ENCODE results near the gene EFHD1. TPM values are rescaled to one million over a fixed set of nuclear protein-coding genes. Genes with fewer than 3 reads are reported as not detected.
"Not testable (repeated sequence)": the region's sequence is repeated elsewhere in the genome, so short reads cannot be mapped to it uniquely, and the experiment has no call there.

The EFHD1 gene
- polyA plus RNA-seq, 3 donors: not detected

- H3K4me1 ChIP-seq (ENCODE audit: control insufficient read depth in 1 of 2, insufficient read depth in 2 of 2, low read length in 2 of 2): no peaks in the 10 kb centered on the region
- WGBS (ENCODE audit: insufficient coverage): 100% methylated on average over 1 of the region's 3 CpGs
- H3K9me3 ChIP-seq (replicated peaks in 1 of 2; ENCODE audit: control insufficient read depth in 1 of 2, insufficient read depth in 1 of 2, low read length in 2 of 2): no peaks in the 10 kb centered on the region
- no peak overlapping the region for H3K4me3 ChIP-seq (replicated peaks in 1 of 3; ENCODE audit: low read depth in 2 of 3, low read length in 3 of 3)
- no peak overlapping the region for H3K4me2 ChIP-seq (replicated peaks; ENCODE audit: extremely low read depth, low read length, poor library complexity, severe bottlenecking)
- peak overlapping the region; percentile 36 for H2AFZ ChIP-seq (ENCODE audit: insufficient read depth, low read depth, low read length, poor library complexity, severe bottlenecking)
- H3K36me3 Mint-ChIP-seq: no peaks in the 10 kb centered on the region
- no peak overlapping the region for H3K27ac Mint-ChIP-seq
- H3K27me3 Mint-ChIP-seq (ENCODE audit: low read depth in 3 of 3): peaks cover 2 to 4% (median 3%) of the 10 kb centered on the region in 3 donors
- no peaks in the 10 kb centered on the region for H3K27me3 ChIP-seq (ENCODE audit: control insufficient read depth in 2 of 2, insufficient read depth in 2 of 2, low read length in 2 of 2)
- H3K27ac ChIP-seq (ENCODE audit: low read depth in 1 of 2, low read length in 2 of 2): no peak overlapping the region
- DNase-seq: no peak
- no peaks in the 10 kb centered on the region for H3K36me3 ChIP-seq (replicated peaks in 1 of 2; ENCODE audit: control insufficient read depth in 1 of 2, insufficient read depth in 2 of 2, low read length in 2 of 2)
- no peaks in the 10 kb centered on the region for H4K20me1 ChIP-seq (ENCODE audit: insufficient read depth, low read length)
- H3K4me1 Mint-ChIP-seq: no peaks in the 10 kb centered on the region
- H3K9me3 Mint-ChIP-seq: peaks cover 0 to 3% (median 0%) of the 10 kb centered on the region in 7 donors
- H3K9ac ChIP-seq (ENCODE audit: insufficient read depth, low read length, poor library complexity, severe bottlenecking): no peak overlapping the region
- TF ChIP-seq, protein P1, sequence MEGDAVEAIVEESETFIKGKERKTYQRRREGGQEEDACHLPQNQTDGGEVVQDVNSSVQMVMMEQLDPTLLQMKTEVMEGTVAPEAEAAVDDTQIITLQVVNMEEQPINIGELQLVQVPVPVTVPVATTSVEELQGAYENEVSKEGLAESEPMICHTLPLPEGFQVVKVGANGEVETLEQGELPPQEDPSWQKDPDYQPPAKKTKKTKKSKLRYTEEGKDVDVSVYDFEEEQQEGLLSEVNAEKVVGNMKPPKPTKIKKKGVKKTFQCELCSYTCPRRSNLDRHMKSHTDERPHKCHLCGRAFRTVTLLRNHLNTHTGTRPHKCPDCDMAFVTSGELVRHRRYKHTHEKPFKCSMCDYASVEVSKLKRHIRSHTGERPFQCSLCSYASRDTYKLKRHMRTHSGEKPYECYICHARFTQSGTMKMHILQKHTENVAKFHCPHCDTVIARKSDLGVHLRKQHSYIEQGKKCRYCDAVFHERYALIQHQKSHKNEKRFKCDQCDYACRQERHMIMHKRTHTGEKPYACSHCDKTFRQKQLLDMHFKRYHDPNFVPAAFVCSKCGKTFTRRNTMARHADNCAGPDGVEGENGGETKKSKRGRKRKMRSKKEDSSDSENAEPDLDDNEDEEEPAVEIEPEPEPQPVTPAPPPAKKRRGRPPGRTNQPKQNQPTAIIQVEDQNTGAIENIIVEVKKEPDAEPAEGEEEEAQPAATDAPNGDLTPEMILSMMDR (IDR thresholded peaks at IDR 0.05): no peak
- no peak overlapping the region for H3K4me3 Mint-ChIP-seq
- H3K79me2 ChIP-seq (ENCODE audit: insufficient read depth, low read length): no peaks in the 10 kb centered on the region
- intact Hi-C loops (cut with micrococcal nuclease): no loop called here
Observed at GRCh38 chr2:232689152-232689910, 55.9 kb downstream of the EFHD1 start.

GRCh38 chr2:232691117-232691516 lies 57.7 kb downstream of the EFHD1 start:
- intact Hi-C loops (cut with micrococcal nuclease): loop anchor here (10.0 kb wide), 2 partner anchors 136 to 1176 kb away; partner anchors contain the start of genes EIF4E2 (in 2 of the 2) and TIGD1 (in 2 of the 2)
- H3K27me3 ChIP-seq (ENCODE audit: control insufficient read depth in 2 of 2, insufficient read depth in 2 of 2, low read length in 2 of 2); H3K9ac ChIP-seq (ENCODE audit: insufficient read depth, low read length, poor library complexity, severe bottlenecking): not testable (repeated sequence)

More at GRCh38 chr2:232691117-232691516, 57.7 kb downstream of the EFHD1 start:
- H3K4me1 ChIP-seq (ENCODE audit: control insufficient read depth in 1 of 2, insufficient read depth in 2 of 2, low read length in 2 of 2); DNase-seq; H3K9me3 ChIP-seq (replicated peaks in 1 of 2; ENCODE audit: control insufficient read depth in 1 of 2, insufficient read depth in 1 of 2, low read length in 2 of 2); H3K4me2 ChIP-seq (replicated peaks; ENCODE audit: extremely low read depth, low read length, poor library complexity, severe bottlenecking); H3K4me1 Mint-ChIP-seq; H3K79me2 ChIP-seq (ENCODE audit: insufficient read depth, low read length); H3K4me3 ChIP-seq (replicated peaks in 1 of 3; ENCODE audit: low read depth in 2 of 3, low read length in 3 of 3); H4K20me1 ChIP-seq (ENCODE audit: insufficient read depth, low read length); H3K36me3 Mint-ChIP-seq; H3K27ac ChIP-seq (ENCODE audit: low read depth in 1 of 2, low read length in 2 of 2); H3K9me3 Mint-ChIP-seq; H3K4me3 Mint-ChIP-seq; H3K27me3 Mint-ChIP-seq (ENCODE audit: low read depth in 3 of 3); H3K36me3 ChIP-seq (replicated peaks in 1 of 2; ENCODE audit: control insufficient read depth in 1 of 2, insufficient read depth in 2 of 2, low read length in 2 of 2); H2AFZ ChIP-seq (ENCODE audit: insufficient read depth, low read depth, low read length, poor library complexity, severe bottlenecking): not testable (repeated sequence)
- 97% methylated on average over 6 of the region's 13 CpGs for WGBS (ENCODE audit: insufficient coverage)
- peak overlapping the region in 1 of 7 donors; percentile 68 for H3K27ac Mint-ChIP-seq
